Measurements from ENCODE around the gene NLGN1.

DNA sequence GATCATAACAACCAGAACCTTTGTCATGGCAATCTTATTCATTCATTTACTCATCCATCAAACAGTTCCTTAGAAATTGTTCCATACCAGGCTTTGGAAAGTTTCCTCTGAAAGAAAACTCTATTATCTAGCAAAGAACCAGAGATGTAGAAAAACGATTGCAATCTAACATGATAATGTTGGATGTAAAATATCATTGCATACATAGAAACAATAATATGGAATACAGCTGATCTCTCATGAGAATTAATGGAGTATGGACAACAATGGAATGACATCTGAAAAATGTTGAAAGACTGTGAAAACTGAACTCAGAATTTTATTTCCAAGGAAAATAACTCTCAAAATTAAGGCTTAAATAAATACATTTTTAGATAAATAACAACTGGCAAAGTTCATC lies 665.4 kb downstream of the NLGN1 start:
- TF ChIP-seq CTCF (IDR thresholded peaks at IDR 0.05) (no peak), POLR2A (IDR thresholded peaks at IDR 0.05; ENCODE audit: low read depth) (no peak), POLR2AphosphoS5 (IDR thresholded peaks at IDR 0.05) (no peak)
